Kidney capillary endothelial cell (primary cell): Measurements from ENCODE around the gene NPIPB9.
"Not testable (repeated sequence)": the region's sequence is repeated elsewhere in the genome, so short reads cannot be mapped to it uniquely, and the experiment has no call there.

ENCODE experiments used
- DNase-seq: peaks from one replicate; pipeline ENCODE4 v3.0.0-alpha.2; 2018; ENCODE audit warnings: low spot score

Gene NPIPB9

GRCh38 chr16:28751487-28751886, at the start of gene NPIPB9:
Gene NPIPB9 (plus strand): TSS chr16:28751787.
- not testable (repeated sequence) for DNase-seq

GRCh38 chr16:28704246-28704645, 47.3 kb upstream of the NPIPB9 start:
- not testable (repeated sequence) for DNase-seq

GRCh38 chr16:28711220-28712083, 40.1 kb upstream of the NPIPB9 start, which contains the start of gene EIF3C:
Gene EIF3C (plus strand): TSS chr16:28711464. CDS start chr16:28711687, 223 bp downstream.
- DNase-seq, result not testable (repeated sequence)

GRCh38 chr16:28722852-28723650, 28.5 kb upstream of the NPIPB9 start:
- not testable (repeated sequence) for DNase-seq

- not testable (repeated sequence) for DNase-seq
Measured at GRCh38 chr16:28731253-28731652, 20.3 kb upstream of the NPIPB9 start.

GRCh38 chr16:28732455-28733124, 19.0 kb upstream of the NPIPB9 start:
- not testable (repeated sequence) for DNase-seq

GRCh38 chr16:28739787-28740186, 11.8 kb upstream of the NPIPB9 start:
- DNase-seq, result not testable (repeated sequence)

- not testable (repeated sequence) for DNase-seq
Measured at GRCh38 chr16:28740631-28741030, 11.0 kb upstream of the NPIPB9 start.

GRCh38 chr16:28741295-28741694, 10.3 kb upstream of the NPIPB9 start:
- not testable (repeated sequence) for DNase-seq

GRCh38 chr16:28746618-28747350, 4.8 kb upstream of the NPIPB9 start:
- not testable (repeated sequence) for DNase-seq

GRCh38 chr16:28749997-28750465, 1.6 kb upstream of the NPIPB9 start:
- not testable (repeated sequence) for DNase-seq

GRCh38 chr16:28750469-28751067, 1.0 kb upstream of the NPIPB9 start:
- DNase-seq, result not testable (repeated sequence)

GRCh38 chr16:28781697-28782096, 30.1 kb downstream of the NPIPB9 start:
- not testable (repeated sequence) for DNase-seq

GRCh38 chr16:28782357-28782756, 30.8 kb downstream of the NPIPB9 start:
- not testable (repeated sequence) for DNase-seq

- DNase-seq, result peak; percentile 46
Measured at GRCh38 chr16:28802235-28803019, 50.8 kb downstream of the NPIPB9 start.

GRCh38 chr16:28807445-28808120, 56.0 kb downstream of the NPIPB9 start:
- not testable (repeated sequence) for DNase-seq

GRCh38 chr16:28820016-28820415, 68.4 kb downstream of the NPIPB9 start:
- no peak for DNase-seq

- not testable (repeated sequence) for DNase-seq
Measured at GRCh38 chr16:28820546-28820945, 69.0 kb downstream of the NPIPB9 start.

GRCh38 chr16:28821874-28822519, 70.4 kb downstream of the NPIPB9 start:
- no peak for DNase-seq
